Epidermal melanocyte (primary cell): Measurements from ENCODE around the gene MYOZ2.
A peak's percentile ranks its signal among the peaks of the same experiment; 100 is the strongest.
"Not testable (repeated sequence)": the region's sequence is repeated elsewhere in the genome, so short reads cannot be mapped to it uniquely, and the experiment has no call there.

Experiments
- DNase-seq: peaks from one replicate; pipeline ENCODE4 v3.0.0; 2011; ENCODE audit warnings: low spot score; ENCODE audit not compliant: insufficient read length

Gene MYOZ2

DNA sequence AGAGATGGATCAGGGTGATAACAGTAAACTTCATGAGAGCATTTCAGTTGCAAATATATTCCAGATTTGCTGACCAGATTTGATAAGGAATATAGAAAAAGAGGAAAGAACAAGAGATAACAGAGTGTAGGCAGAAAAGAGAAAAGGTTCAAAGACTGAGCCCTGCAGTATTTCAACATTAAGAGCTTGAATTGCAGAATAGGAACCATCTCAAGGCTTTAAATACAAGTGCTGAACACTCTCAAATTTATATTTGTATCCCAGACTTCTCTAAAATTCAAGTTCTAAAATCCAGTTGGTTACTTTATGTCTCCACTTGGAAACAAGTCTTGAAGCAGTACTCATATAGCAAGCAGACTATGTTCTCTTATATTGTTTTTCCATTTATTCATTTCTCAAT, 9.7 kb upstream of the MYOZ2 start:
- DNase-seq = no peak

DNA sequence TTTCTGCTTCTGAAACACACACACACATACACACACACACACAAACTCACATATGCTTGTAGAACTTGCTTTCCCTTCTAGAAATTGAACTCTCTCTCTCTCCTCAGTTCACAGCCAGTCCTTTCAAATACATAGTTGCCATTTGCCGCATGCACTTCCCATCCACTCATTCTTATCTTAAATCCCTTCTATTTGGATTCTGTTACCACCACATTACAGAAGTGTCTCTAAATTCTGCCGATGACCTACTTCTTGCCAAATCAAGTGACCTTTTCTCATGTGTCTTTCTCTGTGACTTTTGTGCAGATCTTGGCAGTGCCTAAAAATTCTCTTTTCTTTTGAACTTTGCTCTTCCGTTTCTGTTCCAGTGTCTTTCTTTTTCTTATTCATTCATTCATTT, 7.5 kb upstream of the MYOZ2 start:
- DNase-seq = no peak

DNA sequence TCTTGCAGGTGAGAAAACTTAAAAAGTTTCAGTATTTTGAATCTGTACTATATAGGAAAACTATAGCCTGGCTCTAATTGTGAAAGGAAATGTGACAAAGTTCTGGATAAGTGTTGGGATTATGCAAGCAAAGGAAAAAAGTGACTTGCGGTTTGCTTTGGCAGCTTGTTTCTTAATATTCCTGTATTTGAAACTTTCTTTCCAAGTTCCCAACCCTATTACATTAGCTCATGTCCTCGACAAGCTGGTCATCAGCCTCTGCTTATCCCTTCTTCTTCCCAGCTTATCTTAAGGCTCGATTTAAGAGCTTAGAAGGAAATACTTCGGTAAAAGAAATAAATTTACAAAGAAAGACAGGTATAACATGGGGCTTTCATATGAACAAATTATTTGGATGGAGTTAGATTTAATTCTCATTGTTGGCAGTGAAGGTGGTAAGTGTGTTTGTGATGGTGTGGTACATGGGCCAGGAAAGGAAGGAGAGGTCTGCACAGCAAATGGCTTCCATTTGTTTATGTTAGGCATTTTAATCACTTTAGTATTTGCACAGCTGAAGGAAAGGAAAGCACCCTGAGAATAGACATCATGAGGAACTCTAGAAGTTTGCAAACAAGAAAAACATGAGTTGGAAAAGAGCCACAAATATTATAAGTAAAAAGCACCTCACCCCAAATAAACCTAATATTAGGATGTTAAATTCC, 5.1 kb upstream of the MYOZ2 start:
- no peak for DNase-seq

DNA sequence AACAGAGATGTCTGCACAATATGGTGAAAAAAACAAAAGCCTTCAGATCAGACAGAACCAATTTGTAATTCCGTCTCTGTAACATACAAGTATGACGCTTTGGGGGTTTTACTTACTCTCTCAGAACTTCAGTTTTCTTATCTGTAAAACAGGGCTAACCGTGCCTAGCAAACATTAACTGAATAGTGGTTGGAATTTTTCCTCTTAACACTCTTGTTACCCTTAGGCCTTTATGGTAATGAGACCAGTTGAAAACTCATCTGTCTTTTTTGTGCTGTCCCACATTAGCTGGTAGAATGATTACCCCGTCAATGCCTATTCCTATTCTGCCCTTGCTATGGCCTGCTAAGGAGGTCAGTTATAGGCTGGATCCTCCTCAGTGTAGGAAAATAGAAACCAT, 4.5 kb upstream of the MYOZ2 start:
- DNase-seq = no peak

DNA sequence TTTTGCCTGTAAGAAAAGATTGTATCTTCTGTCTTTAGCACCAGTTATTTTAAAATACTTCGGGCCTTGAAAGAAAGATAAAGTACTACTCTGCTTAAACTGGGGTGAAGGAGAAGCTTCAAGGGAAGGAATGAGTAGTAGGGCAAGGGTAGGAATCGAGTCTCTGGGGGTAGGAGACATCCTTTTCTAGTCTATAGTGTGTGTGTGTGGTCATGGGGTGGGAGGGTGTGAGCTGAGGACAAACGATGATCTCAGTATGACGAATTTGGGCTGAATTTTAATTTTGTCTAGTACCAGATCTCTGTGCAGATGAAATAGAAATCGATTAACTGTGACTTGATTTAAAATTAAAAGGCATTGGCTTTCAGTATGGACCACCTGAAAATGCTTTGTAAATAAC, 3.3 kb upstream of the MYOZ2 start:
- no peak for DNase-seq

DNA sequence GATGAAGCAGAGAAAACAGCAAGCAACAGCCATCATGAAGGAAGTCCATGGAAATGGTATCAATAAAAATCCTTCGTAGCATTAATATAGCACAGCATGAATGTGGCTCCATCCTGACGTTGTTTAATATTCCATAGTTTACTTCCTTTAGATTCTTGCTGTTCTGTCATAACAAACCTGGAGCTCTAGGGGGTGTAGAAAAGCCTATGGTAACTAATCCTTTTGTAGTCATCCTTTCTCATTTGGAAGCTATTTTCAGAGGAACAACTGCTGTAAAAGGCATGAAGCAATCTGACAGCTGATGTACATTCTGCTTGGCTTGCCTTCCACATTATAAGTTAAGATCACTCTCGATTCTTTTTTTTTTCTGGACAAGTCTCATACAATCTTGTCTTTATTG, 914 bp downstream of the MYOZ2 start:
- DNase-seq = no peak

DNA sequence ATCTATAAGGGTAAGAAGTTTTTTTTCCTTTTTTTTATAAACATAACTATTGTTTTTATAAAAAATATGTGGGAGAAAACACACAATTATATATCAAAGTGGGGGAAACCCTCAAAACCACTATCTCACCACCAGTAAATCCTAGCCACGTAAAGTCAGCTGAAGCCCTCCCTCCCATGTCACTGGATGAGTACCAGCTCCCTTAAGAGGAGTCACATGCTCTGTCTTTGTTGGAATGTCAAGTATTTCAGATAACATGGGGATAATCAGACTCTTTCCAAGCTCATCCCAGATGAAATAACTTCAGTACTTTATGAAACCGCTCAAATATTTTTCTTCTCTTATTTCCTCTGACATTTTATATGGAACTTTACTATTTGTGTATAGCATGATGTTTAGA, 2.4 kb downstream of the MYOZ2 start:
- no peak for DNase-seq

DNA sequence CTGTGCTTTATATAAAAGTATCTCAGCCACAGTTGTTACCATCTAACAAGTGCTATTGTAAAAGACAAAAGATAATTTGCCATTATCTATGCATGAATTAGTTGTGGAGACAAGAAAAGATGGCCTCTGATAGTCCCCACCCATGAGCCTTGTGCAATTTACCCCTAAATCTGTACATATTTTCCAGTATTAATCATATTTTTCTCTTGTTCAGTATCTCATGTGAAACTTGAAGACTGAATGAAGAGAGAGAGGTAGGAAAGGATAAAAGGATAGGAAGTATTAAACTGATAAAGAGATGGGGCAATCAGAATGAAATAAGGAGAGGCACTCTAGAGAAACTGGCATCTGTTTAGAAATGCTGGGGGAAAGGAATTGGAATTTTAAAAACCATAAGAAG, 3.7 kb downstream of the MYOZ2 start:
- DNase-seq = no peak

DNA sequence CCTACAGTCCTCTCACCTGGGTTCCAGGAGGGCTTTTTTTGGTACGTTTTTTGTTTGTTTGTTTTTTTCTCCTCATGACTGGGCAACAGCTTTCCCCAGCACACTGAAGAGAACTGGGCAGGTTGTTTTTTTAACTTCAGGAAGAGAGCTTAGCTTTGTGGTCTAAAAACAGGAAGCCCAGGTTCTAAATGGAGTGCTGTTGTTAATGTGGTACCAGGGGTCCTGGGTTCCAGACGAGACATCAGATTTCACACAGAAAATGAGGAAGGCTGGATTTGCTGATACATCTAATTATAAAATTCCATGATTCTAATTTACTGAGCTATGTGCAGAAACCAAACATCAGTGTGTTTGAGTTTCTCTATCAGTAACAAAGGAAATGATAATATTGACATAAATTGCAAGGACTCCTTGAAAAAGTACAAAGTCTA, 4.2 kb downstream of the MYOZ2 start:
- no peak for DNase-seq

DNA sequence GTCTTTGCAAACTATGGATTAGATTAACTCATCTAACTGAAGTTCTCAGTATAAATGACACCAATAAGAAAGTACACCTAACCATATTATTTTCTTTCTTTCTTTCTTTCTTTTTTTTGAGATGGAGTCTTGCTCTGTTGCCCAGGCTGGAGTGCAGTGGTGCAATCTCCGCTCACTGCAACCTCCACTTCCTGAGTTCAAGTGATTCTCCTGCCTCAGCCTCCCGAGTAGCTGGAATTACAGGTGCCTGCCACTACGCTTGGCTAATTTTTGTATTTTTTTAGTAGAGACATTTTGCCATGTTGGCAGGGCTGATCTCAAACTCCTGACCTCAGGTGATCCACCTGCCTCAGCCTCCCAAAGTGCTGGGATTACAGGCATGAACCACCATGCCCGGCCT, 5.7 kb downstream of the MYOZ2 start:
- not testable (repeated sequence) for DNase-seq

DNA sequence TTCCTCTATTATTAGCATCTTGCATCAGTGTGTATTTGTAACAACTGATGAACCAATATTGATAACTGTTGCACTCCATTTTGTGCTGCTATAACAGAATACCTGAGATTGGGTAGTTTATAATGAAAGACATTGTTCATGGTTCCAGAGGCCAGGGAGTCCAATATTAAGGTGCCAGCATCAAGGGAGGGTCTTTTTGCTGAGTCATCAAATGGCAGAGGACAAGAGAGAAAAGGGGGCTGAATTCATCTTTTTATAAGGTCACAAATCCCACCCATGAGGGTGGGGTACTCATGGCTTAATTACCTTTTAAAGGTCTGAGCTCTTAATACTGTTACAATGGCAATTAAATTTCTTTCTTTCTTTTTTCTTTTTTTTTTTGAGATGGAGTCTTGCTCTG, 7.2 kb downstream of the MYOZ2 start:
- no peak for DNase-seq

DNA sequence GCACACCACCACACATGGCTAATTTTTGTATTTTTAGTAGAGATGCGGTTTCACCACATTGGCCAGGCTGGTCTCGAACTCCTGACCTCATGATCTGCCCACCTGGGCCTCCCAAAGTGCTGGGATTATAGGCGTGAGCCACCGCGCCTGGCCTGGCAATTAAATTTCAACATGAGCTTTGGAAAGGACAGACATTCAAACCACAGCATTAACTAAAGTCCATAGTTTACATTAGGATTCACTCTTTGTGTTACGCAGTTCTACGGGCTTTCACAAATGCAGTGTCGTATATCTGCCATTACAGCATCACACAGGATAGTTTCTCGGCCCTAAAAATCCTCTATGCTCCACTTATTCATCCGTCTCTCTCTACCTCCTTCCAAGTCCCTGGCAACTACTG, 7.7 kb downstream of the MYOZ2 start:
- not testable (repeated sequence) for DNase-seq

DNA sequence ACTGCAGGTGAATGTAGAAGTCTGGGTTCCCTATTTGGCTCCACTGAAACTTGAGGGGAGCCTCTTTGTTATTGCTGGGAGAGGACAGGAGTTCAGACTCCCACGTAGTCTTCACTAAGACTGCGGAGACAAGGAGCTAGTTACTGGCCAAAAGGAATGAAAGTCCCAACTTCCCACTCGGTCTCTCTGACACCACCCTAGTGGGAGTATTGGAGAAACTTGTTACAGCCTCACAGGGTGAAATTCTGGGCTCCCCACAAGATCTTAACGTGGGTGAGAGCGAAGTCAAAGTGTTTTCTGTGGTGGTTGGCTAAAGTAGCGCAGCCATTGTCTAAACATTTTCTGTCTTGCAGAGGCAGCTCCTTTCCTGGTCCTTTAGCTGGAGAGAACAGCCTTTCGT, 13.5 kb downstream of the MYOZ2 start:
- DNase-seq = no peak

DNA sequence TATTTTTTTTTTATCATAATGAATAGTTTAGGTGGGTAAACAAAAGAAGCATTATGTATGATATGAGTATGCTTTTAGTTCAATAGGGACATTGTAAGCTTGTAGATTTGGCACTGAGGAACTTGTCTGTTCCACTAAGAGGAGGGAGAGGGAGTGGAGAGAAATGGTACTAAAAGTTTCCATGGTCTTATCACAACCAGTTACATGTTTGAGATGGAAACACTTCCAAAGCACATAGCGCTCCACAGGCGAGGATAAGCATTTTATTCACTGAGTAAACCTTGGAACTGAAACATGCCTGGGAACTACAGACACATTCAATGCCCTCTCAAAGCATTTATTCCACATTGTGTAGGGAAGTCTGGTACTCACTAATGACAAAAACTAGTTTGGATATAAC, 15.5 kb downstream of the MYOZ2 start:
- DNase-seq = peak; percentile 26

DNA sequence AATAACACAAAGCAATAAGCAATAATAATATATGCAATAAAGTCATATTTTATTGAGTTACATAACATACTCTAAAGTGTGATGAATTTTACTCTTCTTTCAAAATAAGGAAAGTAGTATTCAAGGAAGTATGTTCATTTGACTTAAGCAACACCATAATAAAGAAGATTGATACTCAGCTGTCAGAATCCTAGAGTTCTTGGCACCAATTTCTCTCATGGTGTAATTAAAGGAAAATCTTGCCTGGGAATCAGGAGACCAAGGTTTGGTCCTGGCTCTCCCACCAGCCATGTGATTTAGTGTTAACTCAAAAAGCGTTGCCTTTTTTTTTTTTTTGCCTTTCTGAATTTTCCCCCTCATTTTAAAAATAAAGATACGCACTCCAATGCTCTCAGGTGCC, 17.1 kb downstream of the MYOZ2 start:
- no peak for DNase-seq

DNA sequence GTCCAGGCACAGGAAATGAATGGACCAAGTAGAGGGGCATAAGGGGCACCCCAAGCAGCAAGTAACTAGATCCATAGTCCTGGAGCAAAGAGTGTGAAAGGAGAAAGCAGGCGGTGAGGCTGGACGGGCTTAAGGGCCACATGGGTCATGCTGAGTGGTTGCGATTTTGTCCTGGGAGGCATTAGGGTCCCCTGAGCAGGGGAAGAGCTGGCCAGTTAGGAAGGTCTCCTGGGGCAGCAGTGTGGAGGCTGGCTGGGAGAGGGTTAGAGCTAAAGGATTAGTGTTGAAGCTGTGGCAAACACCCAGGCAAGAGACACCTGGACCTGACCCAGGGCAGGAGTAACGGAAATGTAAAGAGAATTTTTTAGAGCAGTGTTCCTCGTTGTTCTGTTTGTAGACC, 26.5 kb downstream of the MYOZ2 start:
- DNase-seq = no peak

DNA sequence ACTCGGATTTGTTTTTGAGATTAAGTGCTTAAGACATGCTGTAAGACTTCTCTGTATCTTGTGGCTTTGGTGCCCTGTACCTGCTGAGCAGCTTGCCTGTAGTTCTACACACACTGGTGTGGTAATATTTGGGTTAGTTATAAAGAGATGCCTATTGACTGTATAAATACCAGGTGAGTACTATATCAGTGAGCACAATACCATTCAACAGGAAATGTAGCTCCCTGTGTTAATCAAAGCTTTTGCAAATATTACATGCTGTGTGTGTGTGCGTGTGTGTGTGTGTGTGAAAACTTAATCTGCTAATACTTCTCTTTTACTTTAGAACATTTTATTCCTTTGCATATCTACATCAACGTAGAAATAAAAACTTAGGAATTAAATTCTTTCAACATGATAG, 30.1 kb downstream of the MYOZ2 start:
- DNase-seq = no peak

DNA sequence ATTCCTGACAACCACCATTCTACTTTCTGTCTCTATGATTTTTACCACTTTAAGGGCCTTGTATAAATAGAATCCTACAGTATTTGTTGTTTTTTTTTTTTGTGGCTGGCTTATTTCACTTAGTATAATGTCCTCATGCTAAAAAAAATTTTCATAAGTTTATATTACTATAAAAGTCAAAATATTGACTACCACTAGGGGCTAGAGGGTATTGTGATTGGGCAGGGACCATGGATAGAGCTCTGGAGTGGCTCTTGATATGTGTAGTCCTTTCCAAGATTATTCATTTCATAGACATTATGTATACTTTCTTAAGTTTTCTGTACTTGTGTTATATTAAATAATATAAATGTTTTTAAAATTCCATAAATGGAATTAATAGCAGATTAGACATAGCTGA, 34.6 kb downstream of the MYOZ2 start:
- no peak for DNase-seq

DNA sequence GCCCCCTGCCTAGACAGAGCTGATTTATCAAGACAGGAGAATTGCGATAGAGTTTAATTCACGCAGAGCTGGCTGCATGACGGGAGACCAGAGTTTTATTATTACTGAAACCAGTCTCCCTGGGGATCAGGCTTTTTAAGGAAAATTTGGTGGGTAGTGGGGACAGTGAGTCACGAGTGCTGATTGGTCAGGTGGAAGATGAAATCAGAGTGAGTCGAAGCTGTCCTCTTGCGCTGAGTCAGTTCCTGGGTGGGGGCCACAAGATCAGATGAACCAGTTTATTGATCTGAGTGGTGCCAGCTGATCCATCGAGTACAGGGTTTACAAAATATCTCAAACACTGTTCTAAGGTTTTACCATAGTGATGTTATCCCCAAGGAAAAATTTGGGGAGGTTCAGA, 36.6 kb downstream of the MYOZ2 start:
- no peak for DNase-seq

DNA sequence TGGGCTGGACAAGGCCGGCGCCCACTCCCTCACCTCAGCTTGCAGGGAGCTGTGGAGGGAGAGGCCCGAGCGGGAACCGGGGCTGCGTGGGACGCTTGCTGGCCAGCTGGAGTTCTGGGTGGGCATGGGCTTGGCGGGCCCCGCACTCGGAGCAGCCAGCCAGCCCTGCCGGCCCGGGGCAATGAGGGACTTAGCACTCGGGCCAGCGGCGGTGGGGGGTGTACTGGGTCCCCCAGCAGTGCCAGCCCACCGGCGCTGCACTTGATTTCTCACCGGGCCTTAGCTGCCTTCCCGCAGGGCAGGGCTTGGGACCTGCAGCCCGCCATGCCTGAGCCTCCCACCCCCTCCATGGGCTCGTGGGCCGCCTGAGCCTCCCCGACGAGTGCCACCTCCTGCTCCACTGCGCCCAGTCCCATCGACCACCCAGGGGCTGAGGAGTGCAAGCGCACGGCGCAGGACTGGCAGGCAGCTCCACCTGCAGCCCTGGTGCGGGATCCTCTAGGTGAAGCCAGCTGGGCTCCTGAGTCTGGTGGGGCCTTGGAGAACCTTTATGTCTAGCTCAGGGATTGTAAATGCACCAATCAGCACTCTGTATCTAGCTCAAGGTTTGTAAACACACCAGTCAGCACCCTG, 38.2 kb downstream of the MYOZ2 start:
- not testable (repeated sequence) for DNase-seq

DNA sequence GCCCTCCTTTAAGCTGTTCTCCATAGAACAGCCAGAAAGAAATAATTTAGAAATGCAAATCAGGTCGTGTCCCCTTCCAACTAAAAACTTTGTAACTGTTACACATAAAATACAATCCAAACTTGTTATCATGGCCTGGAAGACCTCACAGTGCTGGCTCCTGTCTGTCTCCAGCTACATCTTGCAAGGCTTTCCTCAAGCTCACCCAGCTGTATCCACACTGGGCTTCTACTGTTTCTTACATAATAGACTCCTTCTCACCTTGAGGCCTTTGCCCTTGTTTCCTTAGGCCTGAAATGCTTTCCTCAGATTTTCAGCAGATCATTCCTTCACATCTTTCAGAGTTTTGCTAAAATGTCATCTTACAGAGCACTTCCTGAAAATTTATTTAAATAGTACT, 43.4 kb downstream of the MYOZ2 start:
- no peak for DNase-seq

DNA sequence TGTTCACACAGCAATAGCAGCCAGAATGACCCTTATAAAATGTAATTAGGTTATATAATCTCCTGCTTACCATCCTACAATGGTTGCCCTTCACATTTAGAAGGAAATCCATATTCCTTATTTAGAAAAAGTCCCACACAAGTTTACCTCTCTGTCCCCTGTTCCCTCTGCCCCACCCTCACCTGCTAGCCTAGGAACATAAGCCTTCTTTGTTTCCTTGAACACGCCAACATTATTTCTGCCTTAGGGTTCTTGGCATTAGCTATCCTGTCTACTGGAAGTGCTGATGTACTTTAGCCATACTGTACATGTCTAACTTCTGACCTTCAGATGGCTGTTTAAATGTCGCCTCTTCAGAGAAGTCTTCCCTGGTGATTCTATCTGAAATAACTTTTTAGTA, 48.5 kb downstream of the MYOZ2 start:
- DNase-seq = no peak

DNA sequence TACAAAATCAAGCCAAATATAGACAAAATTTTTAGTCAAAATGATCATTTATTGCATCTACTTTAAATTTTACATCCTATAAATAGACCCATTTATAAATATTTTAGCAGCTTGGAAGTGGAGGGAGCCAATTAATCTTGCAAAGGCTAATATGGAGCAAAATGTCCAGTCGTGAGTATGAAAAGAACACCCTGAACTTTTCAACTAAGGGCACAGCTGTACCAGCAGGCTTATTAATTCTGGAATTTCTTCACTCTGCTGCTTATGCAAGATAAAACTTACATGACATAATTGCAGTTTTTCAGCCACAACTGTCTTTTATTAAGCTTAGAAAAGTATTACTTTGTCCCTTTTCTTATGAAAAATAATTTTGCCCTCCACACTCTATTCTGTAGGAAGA, 54.0 kb downstream of the MYOZ2 start:
- no peak for DNase-seq

DNA sequence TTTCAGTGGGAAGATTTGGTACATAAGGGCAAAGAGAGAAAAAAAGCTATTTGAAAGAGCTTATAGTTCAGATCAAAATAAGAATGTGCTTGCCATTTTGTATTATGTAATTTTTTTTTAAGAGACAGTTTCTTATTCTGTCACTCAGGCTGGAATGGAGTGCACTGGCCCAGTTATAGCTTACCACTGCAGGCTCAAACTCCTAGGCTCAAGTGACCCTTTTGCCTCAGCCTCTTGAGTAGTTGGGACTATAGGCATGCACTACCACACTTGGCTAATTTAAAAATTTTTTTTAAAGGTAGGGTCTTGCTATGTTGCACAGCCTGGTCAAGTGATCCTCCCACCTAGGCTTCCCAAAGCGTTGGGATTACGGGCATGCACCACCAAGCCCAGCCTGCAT, 54.7 kb downstream of the MYOZ2 start:
- no peak for DNase-seq
